Measurements from ENCODE around the gene C18orf32.
"Not testable (repeated sequence)": the region's sequence is repeated elsewhere in the genome, so short reads cannot be mapped to it uniquely, and the experiment has no call there.

C18orf32 gene

DNA sequence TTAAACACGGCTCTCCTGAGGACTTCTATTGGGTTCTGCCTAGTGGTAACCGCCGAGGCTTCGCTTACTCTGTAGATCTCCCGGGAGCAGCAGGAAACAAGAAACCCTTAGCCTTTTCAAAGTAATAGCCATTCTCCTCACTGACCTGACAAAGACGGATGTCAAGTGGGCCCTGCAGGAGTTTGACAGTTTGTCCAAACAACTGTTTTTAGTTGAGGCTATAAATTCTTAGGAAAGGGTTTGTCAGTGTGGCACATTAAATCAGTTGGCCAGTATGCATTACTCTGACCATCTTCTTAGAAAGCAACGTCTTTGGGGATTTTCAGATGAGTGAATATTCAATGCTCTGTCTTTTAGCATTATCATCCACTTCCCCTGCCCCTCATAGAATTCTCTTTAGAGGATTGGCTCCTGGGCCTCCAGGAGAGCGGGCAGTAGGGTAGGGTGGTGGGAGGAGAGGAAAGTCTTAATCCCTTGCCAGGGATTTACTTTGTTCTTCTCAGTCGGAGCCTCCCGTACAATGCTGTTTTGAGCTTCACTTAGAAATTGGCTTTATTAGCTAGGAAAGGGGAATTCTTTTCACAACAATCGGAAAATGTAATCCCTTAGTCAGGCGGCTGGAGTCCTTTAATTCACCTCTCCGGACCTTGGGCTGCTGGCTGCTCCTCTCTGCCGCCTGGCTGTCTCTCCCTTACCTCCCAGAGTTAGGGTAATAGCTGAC lies 13.3 kb upstream of the C18orf32 start:
- DNase-seq: no peak

- DNase-seq: no peak
These were observed 12.1 kb upstream of the C18orf32 start for GRCh38 chr18:49499046-49499637.

GRCh38 chr18:49495480-49495879 lies 8.4 kb upstream of the C18orf32 start:
- no peak for DNase-seq

GRCh38 chr18:49495076-49495475 lies 8.0 kb upstream of the C18orf32 start:
- no peak for DNase-seq

DNA sequence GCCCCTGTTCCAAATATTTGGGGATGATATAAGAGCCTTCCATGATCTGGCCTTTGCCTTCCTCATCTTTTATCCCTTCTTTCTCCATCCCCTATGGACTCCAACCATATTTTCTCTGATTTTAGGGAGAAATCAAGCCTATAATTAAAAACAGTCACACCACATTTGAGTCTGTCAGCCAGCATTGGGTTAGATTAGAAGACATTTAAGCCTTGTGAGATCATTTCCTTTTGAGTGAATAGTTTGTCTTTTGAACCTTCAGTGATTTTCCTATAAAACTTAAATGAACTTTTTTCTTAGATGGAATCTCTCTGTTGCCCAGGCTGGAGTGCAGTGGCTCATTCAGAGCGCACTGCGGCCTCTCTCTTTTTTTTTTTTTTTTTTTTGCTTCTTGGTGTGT lies 7.6 kb upstream of the C18orf32 start:
- DNase-seq: no peak

GRCh38 chr18:49492694-49493033 lies 5.6 kb upstream of the C18orf32 start:
- no peak for DNase-seq

DNA sequence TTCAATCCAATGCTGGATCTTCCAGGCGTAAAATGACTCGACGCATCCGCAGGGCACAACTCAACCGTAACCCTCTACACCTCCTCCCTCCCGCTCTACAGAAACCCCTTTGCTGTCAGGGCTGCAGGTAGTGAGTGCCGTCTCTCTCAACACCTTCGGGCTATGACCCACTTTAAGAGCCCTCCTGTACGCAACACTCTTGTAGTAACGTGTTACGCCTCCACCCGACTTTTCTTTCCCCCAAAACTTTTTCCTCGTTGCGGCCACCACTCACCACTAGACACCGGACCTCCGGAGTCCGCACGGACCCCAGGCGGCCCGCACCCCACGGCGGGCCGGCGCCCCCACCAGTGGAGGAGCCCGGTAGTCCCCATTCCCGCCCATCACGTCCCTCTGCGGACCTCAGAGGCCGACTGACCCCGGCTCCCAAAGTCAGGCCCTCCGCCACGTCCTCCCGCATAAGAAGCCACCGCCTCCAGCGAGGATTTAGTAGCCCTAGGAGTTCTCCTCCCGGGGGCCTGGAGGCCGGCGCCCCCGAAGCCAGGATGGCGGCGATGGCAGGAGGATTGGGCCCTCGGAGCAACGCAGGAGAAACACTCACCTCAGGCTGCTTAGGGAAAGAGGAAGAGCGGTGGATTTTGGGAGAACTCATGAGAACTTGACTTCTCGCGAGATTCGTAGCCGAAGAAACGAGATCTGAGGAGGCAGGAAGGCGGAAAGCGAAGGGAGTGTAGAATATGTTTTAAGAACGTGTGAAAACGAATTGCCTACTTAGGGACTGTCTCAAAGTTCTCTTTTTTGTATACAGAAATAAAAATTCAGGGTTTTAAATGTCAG lies 5.0 kb upstream of the C18orf32 start, which contains the start of gene RPL17:
Gene RPL17, minus strand, starts transcription at position 609 of the 837 bp plus-strand sequence.
- DNase-seq: peak; percentile 96

DNA sequence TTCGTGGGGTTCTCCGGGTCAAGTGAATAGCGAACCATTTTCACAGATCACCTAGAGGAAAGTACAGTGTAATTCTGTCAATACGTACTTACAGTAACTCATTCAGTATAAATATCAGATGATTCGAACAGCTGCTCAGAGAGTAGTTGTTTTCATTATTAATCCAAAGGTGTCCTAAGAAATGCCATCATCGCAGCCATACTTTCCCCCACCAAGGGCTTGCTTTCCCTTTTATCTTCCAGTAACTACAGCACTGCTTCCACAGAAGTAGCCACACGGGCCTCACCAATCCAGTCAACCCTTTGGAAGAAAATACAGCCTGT lies 4.5 kb upstream of the C18orf32 start:
- DNase-seq: no peak

GRCh38 chr18:49490246-49490762 lies 3.3 kb upstream of the C18orf32 start:
- DNase-seq: no peak

- no peak for DNase-seq
These were observed 777 bp upstream of the C18orf32 start for GRCh38 chr18:49487711-49488310.

GRCh38 chr18:49486606-49486952 lies 455 bp downstream of the C18orf32 start:
- DNase-seq: peak; percentile 28

DNA sequence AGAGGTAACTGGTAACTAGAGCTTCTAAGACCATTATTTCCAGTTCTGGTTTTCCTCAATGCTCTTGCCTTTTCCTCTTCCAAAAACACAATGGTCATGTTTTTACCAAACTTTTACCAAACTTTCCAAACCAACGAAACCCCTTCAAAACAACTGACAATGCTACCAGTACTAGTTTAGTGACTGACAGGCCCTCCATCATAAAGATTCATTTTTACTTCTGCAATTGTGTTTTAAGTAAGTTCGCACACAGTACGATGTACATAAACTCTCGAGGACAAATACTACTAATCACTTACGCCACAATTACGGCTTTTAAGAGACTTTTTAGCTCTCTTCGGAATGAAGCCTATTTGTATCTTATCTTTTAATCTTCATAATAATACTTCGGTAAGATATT lies 900 bp downstream of the C18orf32 start:
- no peak for DNase-seq

GRCh38 chr18:49483198-49483597 lies 3.8 kb downstream of the C18orf32 start:
- DNase-seq: no peak

GRCh38 chr18:49481907-49482306 lies 5.1 kb downstream of the C18orf32 start:
- DNase-seq: no peak

- DNase-seq: no peak
These were observed 5.7 kb downstream of the C18orf32 start for GRCh38 chr18:49481317-49481716.

DNA sequence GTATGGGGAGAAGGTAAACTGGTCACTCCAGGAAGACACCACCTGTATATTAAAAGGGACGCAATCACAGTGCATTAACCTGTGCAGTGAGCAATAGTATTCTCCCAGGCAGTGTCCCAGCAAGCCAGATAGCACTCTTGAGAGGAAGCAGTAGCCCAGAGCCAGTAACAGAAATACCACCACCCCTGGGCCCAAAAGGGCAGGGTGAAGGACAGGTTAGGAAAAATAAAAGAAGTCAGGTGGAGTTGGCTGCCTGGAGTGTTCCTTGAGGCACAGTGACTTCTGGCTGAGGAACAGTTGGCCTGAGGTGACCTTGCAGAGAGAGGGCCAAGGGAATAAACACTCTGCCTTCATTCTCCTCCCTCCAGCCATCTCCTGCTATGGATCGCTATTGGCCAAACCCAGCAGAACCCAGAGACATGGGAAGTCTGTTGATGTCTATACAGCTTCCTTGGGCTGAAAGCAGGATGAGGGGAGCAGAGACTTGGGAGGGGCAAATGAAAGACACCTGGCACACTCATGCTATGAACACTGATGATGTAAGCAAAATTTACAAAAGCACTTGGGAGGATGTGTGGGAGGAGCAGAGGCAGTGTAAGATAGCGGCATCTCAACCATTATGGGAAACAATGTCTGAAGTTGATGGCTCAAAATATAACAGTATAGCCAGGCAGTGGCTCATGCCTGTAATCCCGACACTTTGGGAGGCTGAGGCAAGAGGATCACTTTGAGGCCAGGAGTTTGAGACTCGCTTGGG lies 7.5 kb downstream of the C18orf32 start:
- DNase-seq: no peak

DNA sequence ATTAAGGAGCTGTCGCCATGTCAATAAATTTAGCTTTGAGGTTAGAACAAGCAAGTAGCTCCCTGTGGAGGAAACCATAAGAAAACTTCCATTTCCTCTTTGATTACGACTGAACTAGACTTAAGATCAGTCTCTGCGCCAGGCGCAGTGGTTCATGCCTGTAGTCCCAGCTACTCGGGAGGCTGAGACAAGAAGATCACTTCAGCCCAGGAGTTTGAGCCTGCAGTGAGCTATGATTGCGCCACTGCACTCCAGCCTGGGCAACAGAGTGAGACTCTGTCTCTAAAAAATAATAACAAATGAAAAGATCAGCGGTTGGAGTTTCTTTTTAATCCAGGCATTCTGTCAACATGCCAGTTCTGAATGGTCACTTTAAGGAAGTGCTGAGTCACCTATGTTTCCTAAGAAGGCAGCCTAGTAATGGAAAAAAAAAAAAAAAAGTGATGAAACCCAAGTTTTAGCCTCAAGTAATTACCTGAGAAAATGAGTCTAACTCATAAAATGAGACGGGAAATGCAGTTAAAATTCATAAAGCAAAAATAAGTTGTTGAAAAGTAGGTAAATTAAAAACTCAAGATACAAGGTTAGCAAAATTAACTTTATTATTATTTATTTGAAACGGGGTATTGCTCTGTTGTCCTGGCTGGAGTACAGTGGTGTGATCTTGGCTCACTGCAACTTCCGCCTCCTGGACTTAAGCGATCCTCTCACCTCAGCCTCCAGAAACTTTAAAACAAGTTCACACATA lies 10.2 kb downstream of the C18orf32 start:
- DNase-seq: no peak

DNA sequence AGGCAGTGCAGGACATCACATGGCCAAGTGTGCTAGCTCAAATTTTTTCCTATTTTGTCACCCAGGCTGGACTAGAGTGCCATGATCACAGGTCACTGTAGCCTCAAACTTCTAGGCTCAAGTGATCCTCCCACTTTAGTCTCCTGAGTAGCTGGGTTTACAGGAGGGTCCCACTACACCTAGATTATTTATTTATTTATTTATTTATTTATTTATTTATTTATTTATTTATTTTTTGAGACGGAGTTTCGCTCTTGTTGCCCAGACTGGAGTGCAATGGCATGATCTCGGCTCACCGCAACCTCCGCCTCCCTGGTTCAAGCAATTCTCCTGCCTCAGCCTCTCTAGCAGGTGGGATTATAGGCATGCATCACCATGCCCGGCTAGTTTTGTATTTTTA lies 12.1 kb downstream of the C18orf32 start:
- not testable (repeated sequence) for DNase-seq

DNA sequence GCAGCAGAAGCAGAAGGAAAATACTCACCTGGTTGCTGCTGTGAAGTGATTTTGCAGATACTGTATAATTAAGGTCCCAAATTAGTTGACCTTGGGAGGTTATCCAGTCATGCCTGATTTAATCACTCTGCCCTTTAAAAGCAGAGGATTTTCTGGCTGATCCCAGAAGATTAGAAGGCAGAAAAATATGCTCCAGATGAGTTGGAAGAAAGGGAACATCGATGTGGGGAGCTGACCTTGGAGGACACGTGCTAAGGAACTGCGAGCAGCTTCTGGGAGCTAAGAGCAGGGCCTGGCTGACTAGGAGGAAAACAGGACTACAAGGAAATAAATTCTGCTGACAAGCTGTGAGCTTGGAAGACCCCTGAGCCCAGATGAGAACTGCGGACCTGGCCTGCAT lies 13.3 kb downstream of the C18orf32 start:
- no peak for DNase-seq

- DNase-seq: no peak
These were observed 14.6 kb downstream of the C18orf32 start for GRCh38 chr18:49472459-49472858.

DNA sequence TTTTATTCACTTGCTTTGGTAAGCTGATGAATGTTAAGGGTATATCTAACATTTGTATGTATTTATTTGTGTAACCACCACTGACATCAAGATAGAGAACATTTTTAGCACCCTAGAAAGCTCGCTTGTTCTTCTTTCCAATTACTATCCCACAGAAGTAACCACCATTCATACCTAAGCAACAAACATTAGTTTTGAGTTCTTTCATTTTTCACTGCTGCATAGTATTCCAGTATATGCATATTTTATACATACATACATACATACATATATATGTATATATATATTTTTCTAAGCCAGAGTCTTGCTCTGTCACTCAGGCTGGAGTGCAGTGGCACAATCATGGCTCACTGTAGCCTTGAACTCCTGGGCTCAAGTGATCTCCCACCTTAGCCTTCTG lies 15.5 kb downstream of the C18orf32 start:
- no peak for DNase-seq

DNA sequence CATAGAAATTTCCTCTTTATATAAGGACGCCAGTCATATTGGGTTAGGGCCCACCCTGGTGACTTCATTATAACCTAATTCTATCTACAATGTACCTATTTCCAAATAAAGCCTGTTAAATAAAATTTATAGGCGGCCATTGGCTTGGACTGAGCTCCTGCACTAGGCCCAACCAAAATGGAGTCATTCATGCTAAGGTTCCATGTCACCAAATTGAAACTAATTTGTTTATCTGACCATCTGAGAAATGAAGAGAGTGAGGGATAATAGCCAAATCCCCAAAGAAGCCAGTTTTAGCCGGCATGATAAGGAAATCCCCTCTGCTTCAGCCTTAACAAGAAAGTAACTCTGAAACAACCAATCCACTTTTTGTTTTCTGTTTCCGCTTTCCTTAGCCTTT lies 19.4 kb downstream of the C18orf32 start:
- DNase-seq: no peak

All from NCI-H1694 treated with DMSO at 0.1 percent for 48 hours (cell line).